Activated T-helper 1 cell treated with Interleukin-2 at 50 U/mL for 16 hours (primary cell): ENCODE measurements around the gene HRH3.

Source experiments
- DNase-seq: peaks from one replicate; pipeline ENCODE4 v3.0.0-alpha.2; 2020; ENCODE audit warnings: low read depth

HRH3 gene

GRCh38 chr20:62174870-62175624 is 45.0 kb downstream of the HRH3 start:
- no peak for DNase-seq

- DNase-seq, result no peak
Measured at GRCh38 chr20:62174021-62174804, 45.9 kb downstream of the HRH3 start.

GRCh38 chr20:62172666-62173065 is 47.4 kb downstream of the HRH3 start:
- no peak for DNase-seq

GRCh38 chr20:62171245-62171644 is 48.8 kb downstream of the HRH3 start:
- DNase-seq, result no peak

GRCh38 chr20:62170536-62170935 is 49.5 kb downstream of the HRH3 start:
- DNase-seq, result no peak

- no peak for DNase-seq
Measured at GRCh38 chr20:62168890-62169435, 51.1 kb downstream of the HRH3 start.

- DNase-seq, result no peak
Measured at GRCh38 chr20:62168061-62168460, 52.0 kb downstream of the HRH3 start.

- DNase-seq, result no peak
Measured at GRCh38 chr20:62167474-62167873, 52.6 kb downstream of the HRH3 start.

GRCh38 chr20:62165762-62166399 is 54.2 kb downstream of the HRH3 start:
- DNase-seq, result no peak
